ENCODE results near the gene ZNF195.
A peak's percentile ranks its signal among the peaks of the same experiment; 100 is the strongest.
"Not testable (repeated sequence)": the region's sequence is repeated elsewhere in the genome, so short reads cannot be mapped to it uniquely, and the experiment has no call there.

Gene ZNF195

DNA sequence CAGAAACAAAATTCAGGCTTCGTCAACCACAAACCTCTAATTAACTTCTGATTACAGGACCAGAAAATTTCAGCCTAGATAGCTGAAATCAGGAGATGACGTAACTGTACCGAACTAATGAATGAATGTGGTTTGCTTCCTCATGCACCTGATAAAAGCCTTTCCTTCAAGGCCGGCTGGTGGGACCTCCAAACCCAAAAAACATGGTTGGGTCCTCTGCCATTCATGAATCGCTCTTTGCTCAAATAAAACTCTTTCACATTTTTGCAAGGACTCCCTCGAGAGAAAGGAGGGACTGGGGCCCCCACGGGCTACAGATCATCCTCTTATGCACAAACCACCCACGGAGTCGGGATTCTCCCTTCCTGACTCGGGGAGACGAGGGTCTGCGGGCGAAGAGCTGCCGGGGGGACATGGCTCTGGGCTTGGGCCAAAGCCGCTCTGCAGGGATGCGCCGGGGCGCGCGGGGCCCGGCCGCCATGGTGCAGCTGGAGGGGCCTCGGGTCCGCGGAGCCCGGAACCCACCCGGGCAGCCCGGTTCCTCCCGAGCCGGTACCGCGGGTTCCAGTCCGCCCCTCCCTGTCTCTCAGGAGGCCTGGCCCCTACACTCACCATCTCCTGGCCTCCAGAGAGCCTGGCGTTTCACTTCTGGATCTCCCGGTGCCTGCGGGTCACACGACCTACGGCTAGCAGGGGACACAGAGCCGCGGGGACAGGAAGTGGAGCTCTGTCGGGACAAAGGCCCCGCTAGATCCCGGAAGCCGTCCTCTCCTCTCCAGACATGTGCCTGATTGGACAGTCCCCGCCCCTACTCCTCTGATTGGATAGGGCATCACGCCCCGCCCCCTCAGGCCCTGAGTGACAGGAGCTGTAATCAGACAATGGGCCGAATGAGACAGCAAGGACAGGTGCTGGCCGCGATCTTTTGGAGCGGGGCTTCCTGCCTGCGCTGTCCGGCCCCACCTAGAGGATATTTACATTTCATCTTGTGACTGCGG, at the start of gene ZNF195:
Gene ZNF195 (minus strand): TSS at position 721 of the 998 bp plus-strand sequence. CDS start 106 bp downstream, at position 615.
- peak; percentile 73 to 100 (median 97) for DNase-seq

- not testable (repeated sequence) for DNase-seq
Observed at GRCh38 chr11:3428076-3428475, 49.1 kb upstream of the ZNF195 start.

DNA sequence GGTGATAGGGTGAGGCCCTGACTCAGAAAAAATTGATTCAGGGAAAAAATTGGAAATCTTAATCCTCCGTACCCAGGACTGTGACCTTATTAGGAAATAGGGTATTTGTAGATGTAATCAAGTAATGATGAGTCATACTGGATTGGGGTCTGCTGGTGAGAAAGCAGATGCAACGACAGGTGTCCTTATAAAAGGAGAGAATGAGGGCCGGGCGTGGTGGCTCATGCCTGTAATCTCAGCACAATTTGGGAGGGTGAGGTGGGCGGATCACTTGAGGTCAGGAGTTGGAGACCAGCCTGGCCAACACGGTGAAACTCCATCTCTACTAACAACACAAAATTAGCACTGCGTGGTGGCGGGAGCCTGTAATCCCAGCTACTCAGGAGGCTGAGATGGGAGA, 47.6 kb upstream of the ZNF195 start:
- not testable (repeated sequence) for DNase-seq

DNA sequence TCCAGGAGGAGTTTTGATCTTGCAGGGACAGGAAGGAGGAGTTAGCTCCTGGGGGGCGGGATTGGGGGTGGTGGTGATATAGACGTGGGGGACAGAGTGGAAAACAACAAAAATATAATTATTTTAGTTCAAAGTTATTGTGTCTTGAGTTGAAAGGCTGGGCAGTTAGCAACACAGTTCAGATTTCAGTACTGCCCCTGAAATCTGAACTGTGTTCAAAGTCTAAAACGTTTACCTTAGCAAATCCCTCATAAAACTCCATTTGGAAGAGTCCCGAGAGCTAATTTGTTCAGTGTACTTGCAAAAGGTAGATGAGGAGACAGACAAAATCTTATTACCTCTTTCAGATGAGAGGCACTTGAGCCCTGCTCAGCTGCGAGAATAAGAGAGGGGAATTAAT, 45.0 kb upstream of the ZNF195 start:
- not testable (repeated sequence) for DNase-seq

DNA sequence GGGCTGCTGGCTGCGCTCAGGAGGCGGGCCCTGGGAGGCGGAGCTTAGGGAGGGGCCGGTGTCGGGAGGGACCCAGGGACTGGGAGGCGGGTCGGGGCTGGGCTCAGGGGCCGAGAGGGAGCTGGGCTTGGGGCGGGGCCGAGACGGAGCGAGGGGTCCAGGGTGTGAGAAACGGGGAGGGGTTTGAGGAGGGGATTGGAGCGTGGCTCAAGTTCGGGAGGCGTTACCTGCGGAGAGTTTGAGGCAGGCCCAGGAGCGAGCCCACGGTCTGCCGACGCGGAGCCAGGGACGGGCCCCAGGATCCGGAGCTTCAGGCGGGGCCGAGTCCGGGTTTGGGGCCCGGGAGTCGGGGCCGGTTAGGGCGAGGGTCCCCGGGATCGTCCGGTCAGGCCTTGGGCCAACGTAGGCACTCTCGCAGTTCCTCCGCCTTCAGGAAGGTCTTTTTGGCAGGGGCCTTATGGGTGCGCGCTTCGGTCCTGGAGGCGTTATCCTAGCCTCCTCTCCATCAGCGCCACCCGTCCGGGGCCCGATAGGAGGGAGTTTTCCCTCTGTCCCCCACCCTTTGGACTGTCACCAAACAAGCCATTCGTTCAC, 44.3 kb upstream of the ZNF195 start:
- not testable (repeated sequence) for DNase-seq

- peak; percentile 44 to 99 (median 94) for DNase-seq
Observed at GRCh38 chr11:3422380-3423137, 43.6 kb upstream of the ZNF195 start.

- peak in 1 of 56 donors; percentile 50 for DNase-seq
Observed at GRCh38 chr11:3421608-3422379, 42.8 kb upstream of the ZNF195 start.

DNA sequence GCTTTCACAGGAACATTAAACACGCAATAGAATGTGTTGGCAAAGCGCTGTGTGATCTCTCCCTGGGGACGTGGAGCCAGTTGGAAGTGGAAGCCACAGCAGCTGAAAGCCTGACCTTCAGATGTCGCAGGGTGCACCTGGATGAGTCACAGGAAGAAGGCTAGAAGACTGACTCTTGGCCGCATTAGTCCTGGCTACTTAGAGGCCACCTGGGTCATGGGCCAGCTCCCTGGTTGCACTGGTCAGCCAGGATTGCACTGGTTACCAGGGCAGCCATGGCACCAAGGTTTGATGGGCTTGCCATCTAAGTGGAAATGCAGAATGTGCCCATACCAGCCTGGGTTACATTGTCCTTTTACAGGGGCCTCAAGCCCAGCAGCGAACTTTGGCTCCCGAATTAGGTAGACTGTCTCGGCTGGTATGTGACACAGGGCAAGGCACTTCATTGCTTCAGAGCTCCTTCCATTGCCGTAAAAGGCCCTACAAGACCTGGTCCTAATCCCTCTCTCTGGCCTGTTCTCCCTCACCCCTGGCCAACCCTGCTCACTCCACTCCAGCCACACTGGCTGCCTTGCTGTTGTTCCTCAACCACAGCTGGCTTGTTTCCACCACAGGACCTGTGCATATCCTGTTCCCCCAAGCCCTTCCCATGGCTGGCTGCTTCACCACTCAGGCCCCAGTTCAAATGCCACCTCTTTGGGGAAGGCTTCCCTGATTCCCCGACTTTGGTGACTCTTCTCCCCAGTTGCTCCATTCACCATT, 41.5 kb upstream of the ZNF195 start:
- DNase-seq, result not testable (repeated sequence)

- not testable (repeated sequence) for DNase-seq
Observed at GRCh38 chr11:3419496-3419895, 40.5 kb upstream of the ZNF195 start.

DNA sequence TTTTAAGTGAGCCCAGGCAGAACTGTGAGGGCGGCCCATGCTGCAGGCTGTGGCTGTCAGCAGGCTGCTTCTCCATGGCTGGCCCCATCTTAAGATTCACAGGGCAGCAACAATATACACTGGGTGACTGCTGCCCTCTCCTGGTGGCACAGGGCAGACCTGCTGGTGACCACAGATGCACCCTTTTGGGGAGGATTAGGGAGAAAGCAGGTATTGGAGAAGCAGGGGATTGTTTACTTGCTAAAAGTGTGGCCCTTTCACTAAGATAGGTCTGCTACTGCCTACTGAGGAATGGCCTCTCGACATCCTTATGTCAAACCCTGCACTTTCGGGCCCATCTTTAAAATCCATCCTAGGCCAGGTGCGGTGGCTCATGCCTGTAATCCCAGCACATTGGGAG, 38.1 kb upstream of the ZNF195 start:
- peak in 27 of 56 donors; percentile 2 to 64 (median 18) for DNase-seq

- not testable (repeated sequence) for DNase-seq
Observed at GRCh38 chr11:3415301-3415700, 36.4 kb upstream of the ZNF195 start.

DNA sequence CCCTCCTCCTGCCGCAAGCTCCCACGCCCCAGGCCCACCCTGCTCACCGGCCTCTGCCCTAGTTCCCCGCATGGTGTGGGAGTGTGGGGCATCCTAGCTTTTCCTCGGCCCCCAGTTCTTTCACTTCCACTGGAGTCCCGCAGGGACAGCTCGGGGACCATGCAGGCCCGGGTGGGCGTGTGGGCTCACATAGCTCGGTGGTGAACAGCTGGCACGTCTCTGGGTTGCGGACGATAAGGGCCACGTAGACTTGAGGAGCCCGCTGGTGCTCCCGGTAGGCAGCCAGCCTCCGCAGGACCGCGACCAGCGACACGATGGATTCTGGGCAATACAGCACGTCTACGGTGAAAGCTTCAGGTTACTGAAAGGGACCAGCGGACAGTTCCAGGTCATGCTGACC, 34.7 kb upstream of the ZNF195 start:
- DNase-seq, result not testable (repeated sequence)

- no peak for DNase-seq
Observed at GRCh38 chr11:3412837-3413236, 33.9 kb upstream of the ZNF195 start.

- peak in 37 of 56 donors; percentile 4 to 82 (median 34) for DNase-seq
Observed at GRCh38 chr11:3408722-3409121, 29.8 kb upstream of the ZNF195 start.

GRCh38 chr11:3408058-3408605, 29.2 kb upstream of the ZNF195 start:
- DNase-seq, result not testable (repeated sequence)

- DNase-seq, result not testable (repeated sequence)
Observed at GRCh38 chr11:3406937-3407336, 28.0 kb upstream of the ZNF195 start.

DNA sequence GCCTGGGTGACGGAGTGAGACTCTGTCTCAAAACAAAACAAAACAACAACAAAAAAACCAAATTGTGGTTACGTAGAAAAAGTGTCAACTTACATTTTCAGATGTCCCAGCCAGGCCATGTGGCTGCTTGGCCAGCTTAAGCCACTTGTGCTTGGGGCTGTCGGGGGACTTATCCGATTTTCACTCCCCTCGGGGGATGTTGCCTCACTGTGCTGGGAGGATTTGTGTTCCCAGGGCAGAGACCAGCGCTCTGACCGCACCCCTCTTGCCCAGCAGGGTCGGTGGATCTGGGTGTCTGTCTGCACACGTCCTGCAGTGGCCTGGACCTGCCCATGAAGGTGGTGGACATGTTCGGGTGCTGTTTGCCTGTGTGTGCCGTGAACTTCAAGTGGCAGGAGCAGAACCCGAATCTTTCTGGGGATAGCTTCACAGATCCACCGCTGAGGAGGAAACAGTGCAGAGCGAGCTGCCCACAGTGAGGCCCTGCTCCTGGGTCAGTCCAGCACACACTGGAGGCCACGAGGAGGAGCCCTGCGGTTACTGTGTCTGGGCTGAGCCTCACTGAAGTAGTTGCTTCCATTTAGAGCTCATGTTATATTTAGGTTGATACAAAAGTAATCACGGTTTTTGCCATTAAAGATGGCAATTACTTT, 27.4 kb upstream of the ZNF195 start:
- not testable (repeated sequence) for DNase-seq

DNA sequence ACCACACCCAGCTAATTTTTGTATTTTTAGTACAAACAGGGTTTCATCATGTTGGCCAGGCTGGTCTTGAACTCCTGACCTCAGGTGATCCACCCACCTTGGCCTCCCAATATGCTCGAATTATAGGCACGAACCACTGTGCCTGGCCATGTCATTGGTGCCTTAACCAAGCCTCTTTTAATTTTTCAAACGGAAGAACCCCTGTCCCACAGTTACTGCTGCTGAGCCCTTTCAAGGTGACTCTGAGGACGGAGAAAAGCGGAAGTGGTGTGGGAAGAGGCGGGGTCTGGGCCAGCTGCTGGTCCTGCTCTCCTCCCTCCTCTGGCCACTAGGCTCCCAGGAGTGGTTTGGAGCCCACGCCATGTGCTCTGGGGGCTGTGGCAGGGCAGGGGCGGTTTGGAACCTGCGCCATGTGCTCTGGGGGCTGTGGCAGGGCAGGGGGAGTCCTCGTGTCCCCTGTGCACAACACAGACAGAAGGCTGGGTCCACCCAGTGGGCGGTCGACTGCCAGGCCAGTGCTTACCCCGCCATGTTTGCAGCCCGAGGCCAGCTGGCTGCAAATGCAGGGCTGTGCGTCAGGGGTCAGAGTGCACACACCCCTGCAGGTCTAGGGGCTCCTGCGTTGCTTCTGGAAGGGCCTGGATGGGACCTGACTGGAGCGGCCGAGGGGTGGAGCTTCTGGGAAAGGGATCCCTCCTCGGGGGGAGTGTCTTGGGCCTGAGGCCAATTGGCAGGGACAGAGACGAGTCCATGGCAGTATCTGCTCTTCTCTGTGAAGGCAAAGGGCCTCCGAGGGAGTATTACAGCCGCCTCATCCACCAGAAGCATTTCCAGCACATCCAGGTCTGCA, 25.4 kb upstream of the ZNF195 start:
- not testable (repeated sequence) for DNase-seq
